ENCODE measurements around the gene PRPSAP1. TPM values are rescaled to one million over a fixed set of nuclear protein-coding genes. Genes with fewer than 3 reads are reported as not detected.

Gene PRPSAP1
- total RNA-seq, result 10 to 100 TPM; 37.9 to 61.6 TPM

DNA sequence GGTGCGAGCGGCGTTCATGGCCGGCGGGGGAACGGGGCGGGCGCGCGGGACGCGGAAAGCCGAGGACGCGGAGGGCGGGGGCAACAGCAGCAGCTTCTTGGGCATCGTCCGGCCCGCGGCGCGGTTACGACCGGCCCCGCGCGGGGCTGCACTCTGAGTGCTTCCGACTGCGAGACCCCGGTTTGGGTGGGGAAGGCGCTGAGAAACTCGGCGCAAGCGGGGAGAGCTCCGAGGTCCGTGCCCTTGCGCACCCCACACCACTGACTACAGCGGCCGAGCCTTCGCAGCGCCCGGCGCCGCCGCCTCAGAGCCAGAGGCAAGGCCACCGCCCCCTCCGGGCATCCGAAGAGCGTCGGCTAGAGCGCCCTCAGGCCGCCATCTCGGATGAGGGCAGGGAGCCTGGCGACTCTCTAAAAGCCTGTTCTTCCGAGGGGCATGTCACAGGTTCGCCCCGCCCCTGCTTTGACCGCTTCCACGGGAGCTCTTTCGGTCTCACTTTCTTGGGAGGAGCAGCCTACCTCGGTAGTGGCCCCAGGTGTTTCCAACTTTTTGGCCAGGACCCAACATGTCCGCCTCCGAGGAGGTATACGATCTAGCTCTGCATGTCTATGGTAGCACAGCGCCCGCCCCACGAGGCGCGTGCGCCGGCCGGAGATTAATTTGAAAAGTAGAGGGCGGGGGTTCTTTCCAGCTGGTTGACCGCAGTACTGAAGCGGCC, at the start of gene PRPSAP1:
PRPSAP1 (minus strand) TSS at position 318 of the 718 bp plus-strand sequence; CDS start at position 105, 213 bp downstream.

GRCh38 chr17:76384222-76384986, 30.7 kb upstream of the PRPSAP1 start, which contains the start of gene SPHK1:
Gene SPHK1 (plus strand): TSS chr17:76384609. CDS start chr17:76385645, 1,036 bp downstream.

GRCh38 chr17:76307966-76308338, 45.8 kb downstream of the PRPSAP1 start, which contains the start of gene QRICH2:
Gene QRICH2 (minus strand): TSS chr17:76308276. CDS start chr17:76307998, 278 bp downstream.

GRCh38 chr17:76264755-76265623, 88.7 kb downstream of the PRPSAP1 start, which contains the start of gene UBALD2:
Gene UBALD2 (plus strand): TSS chr17:76265348. CDS start chr17:76265506, 158 bp downstream.

Small RNAs within 50 kb of the gene (small RNA-seq; reads per million reads assigned to genes)
- gene RF00019, result 0 reads per million in 2 donors
- 0 reads per million in 2 donors for gene RNU6-24P

Other genes with a start within 250 kb of the PRPSAP1 start
- gene FOXJ1, start 212.7 kb downstream of the PRPSAP1 start, total RNA-seq, result not detected
- 10 to 100 TPM in 1 of 2 donors, 1 to 10 TPM in 1; 9.0 to 21.7 TPM for gene RNF157, start 113.4 kb downstream of the PRPSAP1 start, total RNA-seq
- gene UBALD2, start 88.6 kb downstream of the PRPSAP1 start, total RNA-seq, result 10 to 100 TPM in 1 of 2 donors, 1 to 10 TPM in 1; 5.9 to 15.3 TPM
- 1 to 10 TPM; 1.0 to 1.3 TPM for gene QRICH2, start 45.6 kb downstream of the PRPSAP1 start, total RNA-seq
- gene SPHK1, start 30.7 kb upstream of the PRPSAP1 start, total RNA-seq, result 10 to 100 TPM; 28.6 to 93.2 TPM
- 10 to 100 TPM; 31.0 to 31.7 TPM for gene UBE2O, start 99.2 kb upstream of the PRPSAP1 start, total RNA-seq
- gene AANAT, start 113.7 kb upstream of the PRPSAP1 start, total RNA-seq, result not detected
- 10 to 100 TPM; 19.6 to 27.0 TPM for gene RHBDF2, start 147.5 kb upstream of the PRPSAP1 start, total RNA-seq
- 100 to 1,000 TPM in 1 of 2 donors, 10 to 100 TPM in 1; 58.8 to 118 TPM for gene CYGB, start 183.8 kb upstream of the PRPSAP1 start, total RNA-seq
- 1 to 10 TPM; 6.7 to 8.6 TPM for gene PRCD, start 186.1 kb upstream of the PRPSAP1 start, total RNA-seq
- 100 to 1,000 TPM in 1 of 2 donors, 10 to 100 TPM in 1; 64.3 to 149 TPM for gene ST6GALNAC2, start 231.9 kb upstream of the PRPSAP1 start, total RNA-seq

Data from melanocyte of skin (primary cell).